ENCODE data around the gene DCUN1D4. TPM values are rescaled to one million over a fixed set of nuclear protein-coding genes. Genes with fewer than 3 reads are reported as not detected.

The DCUN1D4 gene
- polyA plus RNA-seq, 1 donor from 2014 or later = 130 TPM

DNA sequence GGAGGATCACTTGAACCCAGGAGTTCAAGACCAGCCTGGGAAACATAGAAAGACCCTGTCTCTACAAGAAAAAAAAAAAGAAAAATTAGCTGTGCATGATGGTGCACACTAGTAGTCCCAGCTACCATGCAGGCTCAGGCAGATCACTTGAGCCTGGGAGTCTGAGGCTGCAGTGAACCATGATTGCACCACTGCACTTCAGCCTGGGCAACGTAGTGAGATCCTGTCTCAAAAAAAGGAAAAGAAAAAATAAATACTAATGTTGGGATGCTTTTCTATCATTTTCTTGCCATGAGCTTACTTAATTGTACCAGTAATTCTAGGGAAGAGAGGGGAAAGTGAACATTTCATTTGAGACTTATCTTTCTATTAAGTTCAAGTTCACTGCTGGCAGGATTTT lies 19.8 kb downstream of the DCUN1D4 start:
- Histone ChIP-seq H3K79me2 (replicated peaks; ENCODE audit: insufficient read depth, low read length) (peaks cover 36% of the 10 kb centered on the region), H3K9me2 (ENCODE audit: insufficient read depth, low read length) (no peaks in the 10 kb centered on the region), H3F3A (ENCODE audit: insufficient read depth, low read length, poor library complexity, severe bottlenecking) (no peaks in the 10 kb centered on the region), H3K36me3 (ENCODE audit: insufficient read depth, low read length) (peaks cover 16% of the 10 kb centered on the region), H3K4me3 (ENCODE audit: low read length) (no peak overlapping the region), H4K20me1 (ENCODE audit: insufficient read depth) (no peaks in the 10 kb centered on the region), H3K27ac (ENCODE audit: low read length) (no peak overlapping the region), H3K9me3 (ENCODE audit: low read length) (no peaks in the 10 kb centered on the region), H3K9ac (ENCODE audit: low read length) (no peak overlapping the region), H3K27me3 (ENCODE audit: insufficient read depth, low read depth, low read length) (no peaks in the 10 kb centered on the region), H3K4me2 (ENCODE audit: low read length) (no peak overlapping the region), H2AFZ (ENCODE audit: low read depth, low read length) (no peak overlapping the region)
- TF ChIP-seq EP300 (conservative IDR thresholded peaks at IDR 0.05; ENCODE audit: poor library complexity, severe bottlenecking) = no peak
- TF ChIP-seq TAF1 (IDR thresholded peaks at IDR 0.05; ENCODE audit: low read depth) = no peak
- TF ChIP-seq, protein P1, sequence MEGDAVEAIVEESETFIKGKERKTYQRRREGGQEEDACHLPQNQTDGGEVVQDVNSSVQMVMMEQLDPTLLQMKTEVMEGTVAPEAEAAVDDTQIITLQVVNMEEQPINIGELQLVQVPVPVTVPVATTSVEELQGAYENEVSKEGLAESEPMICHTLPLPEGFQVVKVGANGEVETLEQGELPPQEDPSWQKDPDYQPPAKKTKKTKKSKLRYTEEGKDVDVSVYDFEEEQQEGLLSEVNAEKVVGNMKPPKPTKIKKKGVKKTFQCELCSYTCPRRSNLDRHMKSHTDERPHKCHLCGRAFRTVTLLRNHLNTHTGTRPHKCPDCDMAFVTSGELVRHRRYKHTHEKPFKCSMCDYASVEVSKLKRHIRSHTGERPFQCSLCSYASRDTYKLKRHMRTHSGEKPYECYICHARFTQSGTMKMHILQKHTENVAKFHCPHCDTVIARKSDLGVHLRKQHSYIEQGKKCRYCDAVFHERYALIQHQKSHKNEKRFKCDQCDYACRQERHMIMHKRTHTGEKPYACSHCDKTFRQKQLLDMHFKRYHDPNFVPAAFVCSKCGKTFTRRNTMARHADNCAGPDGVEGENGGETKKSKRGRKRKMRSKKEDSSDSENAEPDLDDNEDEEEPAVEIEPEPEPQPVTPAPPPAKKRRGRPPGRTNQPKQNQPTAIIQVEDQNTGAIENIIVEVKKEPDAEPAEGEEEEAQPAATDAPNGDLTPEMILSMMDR (IDR thresholded peaks at IDR 0.05; ENCODE audit: poor library complexity, severe bottlenecking) = no peak
- TF ChIP-seq POLR2AphosphoS5 (IDR thresholded peaks at IDR 0.05) = no peak
- no peak for TF ChIP-seq RAD21 (conservative IDR thresholded peaks at IDR 0.05)
- TF ChIP-seq MXI1 (conservative IDR thresholded peaks at IDR 0.05; ENCODE audit: poor library complexity, severe bottlenecking) = no peak
- no peak for TF ChIP-seq EZH2 (IDR thresholded peaks at IDR 0.05; ENCODE audit: borderline replicate concordance, insufficient read depth, low read length, poor library complexity, severe bottlenecking)
- TF ChIP-seq, protein P2, sequence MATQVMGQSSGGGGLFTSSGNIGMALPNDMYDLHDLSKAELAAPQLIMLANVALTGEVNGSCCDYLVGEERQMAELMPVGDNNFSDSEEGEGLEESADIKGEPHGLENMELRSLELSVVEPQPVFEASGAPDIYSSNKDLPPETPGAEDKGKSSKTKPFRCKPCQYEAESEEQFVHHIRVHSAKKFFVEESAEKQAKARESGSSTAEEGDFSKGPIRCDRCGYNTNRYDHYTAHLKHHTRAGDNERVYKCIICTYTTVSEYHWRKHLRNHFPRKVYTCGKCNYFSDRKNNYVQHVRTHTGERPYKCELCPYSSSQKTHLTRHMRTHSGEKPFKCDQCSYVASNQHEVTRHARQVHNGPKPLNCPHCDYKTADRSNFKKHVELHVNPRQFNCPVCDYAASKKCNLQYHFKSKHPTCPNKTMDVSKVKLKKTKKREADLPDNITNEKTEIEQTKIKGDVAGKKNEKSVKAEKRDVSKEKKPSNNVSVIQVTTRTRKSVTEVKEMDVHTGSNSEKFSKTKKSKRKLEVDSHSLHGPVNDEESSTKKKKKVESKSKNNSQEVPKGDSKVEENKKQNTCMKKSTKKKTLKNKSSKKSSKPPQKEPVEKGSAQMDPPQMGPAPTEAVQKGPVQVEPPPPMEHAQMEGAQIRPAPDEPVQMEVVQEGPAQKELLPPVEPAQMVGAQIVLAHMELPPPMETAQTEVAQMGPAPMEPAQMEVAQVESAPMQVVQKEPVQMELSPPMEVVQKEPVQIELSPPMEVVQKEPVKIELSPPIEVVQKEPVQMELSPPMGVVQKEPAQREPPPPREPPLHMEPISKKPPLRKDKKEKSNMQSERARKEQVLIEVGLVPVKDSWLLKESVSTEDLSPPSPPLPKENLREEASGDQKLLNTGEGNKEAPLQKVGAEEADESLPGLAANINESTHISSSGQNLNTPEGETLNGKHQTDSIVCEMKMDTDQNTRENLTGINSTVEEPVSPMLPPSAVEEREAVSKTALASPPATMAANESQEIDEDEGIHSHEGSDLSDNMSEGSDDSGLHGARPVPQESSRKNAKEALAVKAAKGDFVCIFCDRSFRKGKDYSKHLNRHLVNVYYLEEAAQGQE (IDR thresholded peaks at IDR 0.05; ENCODE audit: borderline replicate concordance) = no peak
- TF ChIP-seq SMC3 (conservative IDR thresholded peaks at IDR 0.05; ENCODE audit: poor library complexity) = no peak

DNA sequence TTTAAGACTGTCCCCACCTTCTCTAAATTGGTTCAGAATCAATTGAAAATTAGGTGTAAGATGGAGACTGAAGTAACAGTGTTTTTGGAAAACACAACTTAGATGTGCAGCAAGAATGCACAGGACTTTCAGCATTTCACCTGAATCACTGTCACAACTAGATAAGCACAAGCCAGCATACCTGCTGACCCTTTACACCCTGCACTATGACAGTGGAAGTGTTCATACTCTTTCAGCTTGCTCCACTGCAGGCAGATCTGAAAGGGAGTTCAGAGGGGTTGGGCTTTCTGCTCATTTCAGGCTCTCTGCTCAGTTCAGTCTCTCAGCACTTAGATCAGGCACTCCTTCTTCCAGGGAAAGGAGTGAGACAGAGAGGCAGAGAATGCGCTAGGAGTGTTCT lies 22.8 kb downstream of the DCUN1D4 start:
- no peak overlapping the region for H3K27ac ChIP-seq (ENCODE audit: low read length)
- H3K27me3 ChIP-seq (ENCODE audit: insufficient read depth, low read depth, low read length) = no peaks in the 10 kb centered on the region
- H3K9me3 ChIP-seq (ENCODE audit: low read length) = no peaks in the 10 kb centered on the region
- H3K9ac ChIP-seq (ENCODE audit: low read length) = no peak overlapping the region
- no peaks in the 10 kb centered on the region for H3K9me2 ChIP-seq (ENCODE audit: insufficient read depth, low read length)
- no peaks in the 10 kb centered on the region for H3F3A ChIP-seq (ENCODE audit: insufficient read depth, low read length, poor library complexity, severe bottlenecking)
- no peaks in the 10 kb centered on the region for H4K20me1 ChIP-seq (ENCODE audit: insufficient read depth)
- no peak overlapping the region for H3K4me2 ChIP-seq (ENCODE audit: low read length)
- no peak overlapping the region for H2AFZ ChIP-seq (ENCODE audit: low read depth, low read length)
- peaks cover 16% of the 10 kb centered on the region for H3K79me2 ChIP-seq (replicated peaks; ENCODE audit: insufficient read depth, low read length)
- TF ChIP-seq MXI1 (conservative IDR thresholded peaks at IDR 0.05; ENCODE audit: poor library complexity, severe bottlenecking) (no peak), EZH2 (IDR thresholded peaks at IDR 0.05; ENCODE audit: borderline replicate concordance, insufficient read depth, low read length, poor library complexity, severe bottlenecking) (no peak), EP300 (conservative IDR thresholded peaks at IDR 0.05; ENCODE audit: poor library complexity, severe bottlenecking) (no peak), SMC3 (conservative IDR thresholded peaks at IDR 0.05; ENCODE audit: poor library complexity) (no peak), RAD21 (conservative IDR thresholded peaks at IDR 0.05) (no peak), TAF1 (IDR thresholded peaks at IDR 0.05; ENCODE audit: low read depth) (no peak), POLR2AphosphoS5 (IDR thresholded peaks at IDR 0.05) (no peak)
- TF ChIP-seq, protein P2 (IDR thresholded peaks at IDR 0.05; ENCODE audit: borderline replicate concordance) = no peak
- TF ChIP-seq, protein P1 (IDR thresholded peaks at IDR 0.05; ENCODE audit: poor library complexity, severe bottlenecking) = no peak
- H3K4me3 ChIP-seq (ENCODE audit: low read length) = no peak overlapping the region
- H3K36me3 ChIP-seq (ENCODE audit: insufficient read depth, low read length) = peaks cover 16% of the 10 kb centered on the region

All from neural cell (in vitro differentiated cells).